Activated B cell treated with CpG ODN at 0.5 μM for 24 hours (primary cell): ENCODE results near the gene MGAT5. TPM values are rescaled to one million over a fixed set of nuclear protein-coding genes. Genes with fewer than 3 reads are reported as not detected.

ENCODE experiments used
- ATAC-seq: fragments of 200-7000 bp; cut with Tn5 transposase; one replicate; pipeline ENCODE4 v1.10.0; 2021; ENCODE audit warnings: low read depth, mild to moderate bottlenecking, moderate library complexity
- CTCF ChIA-PET: fragments of 350-600 bp; sonication (Branson Sonifier 250); formaldehyde crosslinking; loops from one replicate; lab custom pipeline; 2021; ENCODE audit warnings: antibody characterized with exemption; lab: Charles Lee
- POLR2A ChIA-PET: fragments of 350-600 bp; sonication (Branson Sonifier 250); formaldehyde crosslinking; loops from one replicate; lab custom pipeline; 2021; ENCODE audit warnings: antibody characterized with exemption; lab: Charles Lee
- DNase-seq: peaks from one replicate; pipeline ENCODE4 v3.0.0; 2022
- H3K27ac Mint-ChIP-seq: one replicate; pipeline ENCODE4 v1.8.0; 2020; ENCODE audit warnings: mixed read lengths
- H3K27me3 Mint-ChIP-seq: one replicate; pipeline ENCODE4 v1.8.0; 2021; ENCODE audit warnings: mixed read lengths
- H3K36me3 Mint-ChIP-seq: one replicate; pipeline ENCODE4 v1.8.0; 2021; ENCODE audit warnings: low read depth, mixed read lengths
- H3K4me1 Mint-ChIP-seq: one replicate; pipeline ENCODE4 v1.8.0; 2021; ENCODE audit warnings: mixed read lengths
- H3K4me3 Mint-ChIP-seq: one replicate; pipeline ENCODE4 v1.8.0; 2020; ENCODE audit warnings: mild to moderate bottlenecking, mixed read lengths
- H3K9me3 Mint-ChIP-seq: one replicate; pipeline ENCODE4 v1.8.0; 2020; ENCODE audit warnings: mixed read lengths
- CTCF ChIP-seq: fragments of 200-600 bp; IDR thresholded peaks from one replicate; pipeline ENCODE4 v1.8.0; 2022; ENCODE audit warnings: antibody characterized with exemption, mild to moderate bottlenecking
- intact Hi-C: fragments of 100-400 bp; cut with micrococcal nuclease; formaldehyde crosslinking; loops from one replicate; pipeline ENCODE4 v1.15.1; 2024
- total RNA-seq: library from RNA; stranded (reverse); gene quantifications from 2 replicates; pipeline ENCODE4 v1.2.3, GENCODE V29; 2022

MGAT5 gene
- total RNA-seq, 1 donor from 2014 or later, result 66.7 TPM

- intact Hi-C loops, result loop anchor here (1.0 to 5.0 kb wide), 5 partner anchors 7 to 481 kb away; partner anchors contain the start of gene MGAT5
- no peak for DNase-seq
- Mint-ChIP-seq H3K4me3 (peak overlapping the region; percentile 38), H3K9me3 (no peaks in the 10 kb centered on the region), H3K36me3 (peaks cover 18% of the 10 kb centered on the region), H3K27ac (peak overlapping the region; percentile 97), H3K4me1 (peaks cover 91% of the 10 kb centered on the region), H3K27me3 (no peaks in the 10 kb centered on the region)
- ChIA-PET POLR2A (interaction anchor here (0.5 to 5.4 kb wide), 15 partner anchors 9 to 657 kb away, joined by 3 to 93 read pairs (median 5); partner anchors contain the start of genes CCNT2 and MGAT5), CTCF (interaction anchor here (1.9 to 4.3 kb wide), 7 partner anchors 8 to 150 kb away, joined by 5 to 28 read pairs (median 14); partner anchors contain the start of gene MGAT5)
- no peak for TF ChIP-seq CTCF
- ATAC-seq, result peak; percentile 66
Measured at GRCh38 chr2:134261398-134262131, 7.7 kb downstream of the MGAT5 start.

- POLR2A ChIA-PET, result interaction anchor here (0.7 to 5.4 kb wide), 14 partner anchors 10 to 144 kb away, joined by 3 to 93 read pairs (median 5); partner anchors contain the start of gene MGAT5
- Mint-ChIP-seq H3K9me3 (no peaks in the 10 kb centered on the region), H3K36me3 (peaks cover 18% of the 10 kb centered on the region), H3K4me3 (peak overlapping the region; percentile 38), H3K4me1 (peaks cover 91% of the 10 kb centered on the region), H3K27me3 (no peaks in the 10 kb centered on the region), H3K27ac (peak overlapping the region; percentile 97)
- CTCF ChIA-PET, result interaction anchor here (1.0 to 4.3 kb wide), 8 partner anchors 7 to 149 kb away, joined by 4 to 28 read pairs (median 12); partner anchors contain the start of gene MGAT5
- no peak for DNase-seq
- peak; percentile 54 for ATAC-seq
- TF ChIP-seq CTCF, result no peak
- intact Hi-C loops, result loop anchor here (1.0 to 5.0 kb wide), 5 partner anchors 8 to 480 kb away; partner anchors contain the start of gene MGAT5
Measured at GRCh38 chr2:134262684-134263083, 8.8 kb downstream of the MGAT5 start.

GRCh38 chr2:134268265-134268664 is 14.4 kb downstream of the MGAT5 start:
- Mint-ChIP-seq H3K4me3 (no peak overlapping the region), H3K27me3 (no peaks in the 10 kb centered on the region), H3K4me1 (peaks cover 90% of the 10 kb centered on the region), H3K27ac (peak overlapping the region; percentile 84), H3K36me3 (peaks cover 46% of the 10 kb centered on the region), H3K9me3 (peaks cover 2% of the 10 kb centered on the region)
- CTCF ChIA-PET, result interaction anchor here (1.0 to 3.1 kb wide), 3 partner anchors 14 to 381 kb away, joined by 3 to 14 read pairs (median 6); partner anchors contain the start of gene MGAT5
- intact Hi-C loops, result no loop called here
- TF ChIP-seq CTCF, result no peak
- DNase-seq, result no peak
- ATAC-seq, result no peak
- POLR2A ChIA-PET, result interaction anchor here (1.2 kb wide), 1 partner anchor 12 kb away, joined by 3 read pairs; no protein-coding TSS in a partner anchor

DNA sequence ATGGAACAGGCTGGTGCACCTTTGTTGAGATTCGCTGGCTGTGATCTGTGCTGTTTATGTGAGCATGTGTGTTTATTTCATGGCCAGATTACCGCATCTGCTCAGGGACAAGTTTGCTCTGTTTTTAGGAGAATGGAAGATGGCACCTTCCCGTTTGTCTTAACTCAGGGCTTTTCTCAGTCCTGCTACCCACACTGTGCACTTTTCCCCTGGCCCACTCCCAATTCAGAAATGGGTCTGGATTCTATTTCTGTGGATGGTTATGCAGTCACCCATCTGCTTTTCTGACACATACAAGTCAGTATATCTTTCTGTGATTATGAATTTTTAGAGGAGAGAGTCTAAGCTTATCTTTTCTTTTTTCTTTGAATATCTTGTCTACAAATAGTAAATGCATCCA is 15.4 kb downstream of the MGAT5 start:
- no peak overlapping the region for H3K4me3 Mint-ChIP-seq
- ATAC-seq, result no peak

More for the DNA sequence above, 15.4 kb downstream of the MGAT5 start:
- no peak for TF ChIP-seq CTCF
- intact Hi-C loops, result no loop called here
- Mint-ChIP-seq H3K4me1 (peaks cover 92% of the 10 kb centered on the region), H3K27me3 (no peaks in the 10 kb centered on the region), H3K36me3 (peaks cover 52% of the 10 kb centered on the region), H3K27ac (peak overlapping the region; percentile 84), H3K9me3 (peaks cover 2% of the 10 kb centered on the region)
- POLR2A ChIA-PET, result interaction anchor here (1.3 kb wide), 1 partner anchor 9 kb away, joined by 5 read pairs; no protein-coding TSS in a partner anchor
- CTCF ChIA-PET, result interaction anchor here (1.0 to 3.1 kb wide), 5 partner anchors 8 to 382 kb away, joined by 3 to 14 read pairs (median 9); partner anchors contain the start of gene MGAT5
- DNase-seq, result no peak
